ENCODE results near the gene DEDD2.
A peak's percentile ranks its signal among the peaks of the same experiment; 100 is the strongest.

DEDD2 gene

DNA sequence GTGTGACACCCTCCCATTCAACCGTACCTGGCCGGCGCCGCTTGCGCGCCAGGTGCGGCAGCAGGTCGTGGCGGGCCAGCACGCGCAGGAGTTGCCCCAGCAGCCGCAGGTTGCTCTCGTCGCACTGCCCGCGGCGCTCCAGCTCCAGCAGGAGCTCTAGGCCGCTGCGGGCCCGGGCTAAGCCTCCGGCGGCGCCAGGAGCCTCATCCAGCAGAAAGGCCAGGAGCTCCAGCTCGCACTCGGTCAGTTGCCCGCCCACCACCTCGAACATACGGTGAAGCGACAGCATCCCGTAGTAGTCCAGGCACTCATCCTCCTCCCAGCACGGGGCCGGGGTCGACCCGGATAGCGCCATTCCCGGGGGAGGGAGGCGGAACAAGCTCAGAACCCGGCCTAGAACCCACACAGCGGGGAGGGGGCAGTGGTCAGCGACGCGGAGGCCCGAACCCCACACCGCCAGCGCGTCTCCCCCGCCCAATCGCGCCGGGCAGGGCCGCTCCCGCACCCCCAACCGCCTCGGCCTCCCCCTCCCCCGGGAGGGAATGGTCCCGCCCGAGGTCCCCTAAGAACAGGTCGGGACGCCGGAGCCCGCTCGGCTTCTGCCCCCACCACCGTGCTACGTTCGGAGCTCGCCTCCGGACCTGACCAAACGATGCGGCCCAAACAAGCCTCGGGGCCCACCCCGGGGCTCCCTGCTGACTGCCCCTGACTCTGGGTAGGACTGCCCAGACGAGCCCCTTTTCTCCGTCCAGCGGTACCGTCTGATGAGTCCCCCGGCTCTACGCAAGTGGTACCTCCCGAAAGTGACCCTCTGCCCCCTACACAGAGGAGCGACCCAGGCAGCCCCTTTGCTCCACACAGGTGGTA, 591 bp downstream of the DEDD2 start:
- H3K4me3 ChIP-seq: peak overlapping the region; percentile 93
- TF ChIP-seq Cebpa-rat (IDR thresholded peaks at IDR 0.05): no peak
- peak overlapping the region; percentile 95 for H3K4me2 ChIP-seq
- H3K9me3 ChIP-seq: no peaks in the 10 kb centered on the region
- no peaks in the 10 kb centered on the region for H3K27me3 ChIP-seq
- H3K4me1 ChIP-seq: peaks cover 65% of the 10 kb centered on the region
- H3K36me3 ChIP-seq: peaks cover 37% of the 10 kb centered on the region
- H3K27ac ChIP-seq: peak overlapping the region; percentile 85
- H3K9ac ChIP-seq: peak overlapping the region; percentile 89
- H4K20me1 ChIP-seq: peaks cover 68% of the 10 kb centered on the region

DNA sequence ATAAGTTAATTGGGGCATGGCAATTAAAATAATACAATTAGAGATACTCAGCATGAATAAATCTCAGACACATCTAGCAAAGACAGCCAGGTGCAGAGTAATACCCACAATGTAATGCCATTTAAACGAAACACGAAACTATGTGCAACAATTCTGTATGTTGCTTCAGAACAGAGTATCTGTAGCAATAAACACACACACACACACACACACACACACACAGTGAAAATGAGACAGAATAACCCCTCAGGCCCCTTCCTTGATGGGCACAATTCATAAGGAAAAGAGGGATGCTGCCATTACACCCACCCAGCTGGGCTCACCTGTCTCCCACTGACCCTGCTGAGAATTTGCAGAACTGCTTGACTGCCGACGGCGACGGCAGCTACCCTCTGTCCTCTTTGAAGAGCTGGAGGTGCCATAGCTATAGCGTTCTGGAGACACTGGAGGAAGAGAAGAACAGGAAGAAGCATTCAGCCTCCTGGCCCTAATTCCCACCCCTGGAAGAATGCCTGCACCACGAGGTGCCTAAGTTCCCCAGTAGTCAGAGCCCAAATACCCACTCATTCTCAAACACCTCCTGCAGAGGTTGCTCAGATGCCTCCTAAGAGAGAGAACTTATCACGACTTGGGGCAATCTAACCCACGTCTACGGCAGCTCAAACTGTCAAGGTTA, 2.5 kb downstream of the DEDD2 start:
- TF ChIP-seq Cebpa-rat (IDR thresholded peaks at IDR 0.05): no peak
- Histone ChIP-seq H3K27ac (no peak overlapping the region), H3K4me3 (no peak overlapping the region), H4K20me1 (peaks cover 70% of the 10 kb centered on the region), H3K4me2 (peak overlapping the region; percentile 95), H3K27me3 (no peaks in the 10 kb centered on the region), H3K36me3 (peaks cover 53% of the 10 kb centered on the region), H3K9ac (peak overlapping the region; percentile 89; the same call in 1 of the 2 replicates), H3K9me3 (no peaks in the 10 kb centered on the region), H3K4me1 (peaks cover 52% of the 10 kb centered on the region)

DNA sequence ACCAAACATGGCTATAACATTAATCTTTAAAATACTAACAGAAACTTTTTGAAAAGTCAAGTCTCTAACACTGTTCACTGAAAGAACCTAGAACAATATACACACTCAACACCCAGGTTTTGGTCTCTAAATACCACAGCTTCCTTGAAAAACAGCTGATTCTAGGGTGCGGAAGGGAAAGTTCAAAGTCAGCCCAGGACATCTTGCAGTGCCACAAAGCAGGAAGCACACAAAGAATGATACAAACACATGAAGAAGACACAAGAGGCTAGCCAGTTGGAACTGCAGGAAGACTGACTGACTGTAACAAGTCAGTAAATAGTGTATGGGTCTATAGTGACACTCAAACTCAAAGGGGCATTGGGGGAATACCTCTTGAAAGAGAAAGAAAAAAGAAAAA, 4.6 kb downstream of the DEDD2 start:
- Histone ChIP-seq H3K4me3 (no peak overlapping the region), H3K9ac (peak overlapping the region; percentile 3; the same call in 1 of the 2 replicates), H3K4me1 (peaks cover 42% of the 10 kb centered on the region), H3K9me3 (no peaks in the 10 kb centered on the region), H3K36me3 (peaks cover 73% of the 10 kb centered on the region), H4K20me1 (peaks cover 89% of the 10 kb centered on the region), H3K4me2 (0 out of 2 replicates have a peak overlapping the region, but pooled peaks have one; percentile 6), H3K27ac (no peak overlapping the region), H3K27me3 (no peaks in the 10 kb centered on the region)
- TF ChIP-seq Cebpa-rat (IDR thresholded peaks at IDR 0.05): no peak

DNA sequence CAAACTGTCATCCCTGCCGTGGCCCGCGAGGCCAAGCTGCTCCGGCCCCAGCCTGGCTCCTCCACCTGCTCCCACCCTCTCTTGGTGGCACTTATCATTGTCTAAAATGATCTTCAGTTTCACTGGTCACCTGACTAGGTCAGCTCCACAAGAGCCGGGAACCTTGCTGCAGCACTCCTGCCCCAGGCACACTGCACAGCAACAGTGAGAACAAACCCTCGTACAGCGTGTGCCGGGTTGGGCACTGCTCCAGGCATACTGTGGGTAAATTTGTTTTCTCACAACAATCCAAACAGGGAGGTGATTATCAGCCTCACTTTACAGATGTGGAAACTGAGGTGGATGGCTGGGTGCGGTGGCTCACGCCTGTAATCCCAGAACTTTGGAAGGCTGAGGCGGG, 8.9 kb downstream of the DEDD2 start:
- Histone ChIP-seq H3K36me3 (peaks cover 95% of the 10 kb centered on the region), H3K9ac (no peak overlapping the region)
- TF ChIP-seq Cebpa-rat (IDR thresholded peaks at IDR 0.05): no peak

DNA sequence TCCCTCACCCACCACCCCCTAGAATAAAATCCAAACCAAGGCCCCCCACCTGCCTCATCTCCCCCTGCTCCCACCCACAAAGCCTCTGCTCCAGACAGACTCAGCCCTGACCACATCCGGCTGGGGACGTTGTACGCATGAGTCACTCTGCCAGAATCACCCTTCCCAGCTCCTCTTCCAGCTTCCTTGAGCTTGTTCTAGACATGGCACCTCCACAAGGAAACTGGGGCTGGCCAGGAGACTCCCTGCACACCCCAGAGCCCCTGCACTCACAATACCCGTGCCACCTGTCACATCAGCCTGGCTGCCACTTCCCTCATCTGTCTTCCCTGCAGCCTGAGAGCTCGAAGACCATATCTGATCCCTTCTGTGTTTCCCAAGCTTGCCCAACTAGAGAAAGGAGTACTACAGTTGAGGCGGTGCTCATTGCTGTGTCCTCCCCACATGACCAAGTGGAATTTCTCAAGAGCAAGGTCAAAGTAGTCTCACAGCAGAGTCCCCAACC, 9.7 kb downstream of the DEDD2 start:
- Histone ChIP-seq H4K20me1 (peaks cover 92% of the 10 kb centered on the region), H3K4me3 (no peak overlapping the region), H3K27me3 (no peaks in the 10 kb centered on the region), H3K27ac (no peak overlapping the region), H3K4me2 (peak overlapping the region; percentile 61), H3K9ac (no peak overlapping the region), H3K36me3 (peaks cover 95% of the 10 kb centered on the region), H3K4me1 (peaks cover 34% of the 10 kb centered on the region), H3K9me3 (no peaks in the 10 kb centered on the region)
- TF ChIP-seq Cebpa-rat (IDR thresholded peaks at IDR 0.05): no peak

More for the DNA sequence above, 8.9 kb downstream of the DEDD2 start:
- H3K4me1 ChIP-seq: peaks cover 40% of the 10 kb centered on the region
- H3K27ac ChIP-seq: no peak overlapping the region
- no peak overlapping the region for H3K4me2 ChIP-seq
- no peak overlapping the region for H3K4me3 ChIP-seq
- no peaks in the 10 kb centered on the region for H3K9me3 ChIP-seq
- H3K27me3 ChIP-seq: no peaks in the 10 kb centered on the region
- H4K20me1 ChIP-seq: peaks cover 92% of the 10 kb centered on the region

DNA sequence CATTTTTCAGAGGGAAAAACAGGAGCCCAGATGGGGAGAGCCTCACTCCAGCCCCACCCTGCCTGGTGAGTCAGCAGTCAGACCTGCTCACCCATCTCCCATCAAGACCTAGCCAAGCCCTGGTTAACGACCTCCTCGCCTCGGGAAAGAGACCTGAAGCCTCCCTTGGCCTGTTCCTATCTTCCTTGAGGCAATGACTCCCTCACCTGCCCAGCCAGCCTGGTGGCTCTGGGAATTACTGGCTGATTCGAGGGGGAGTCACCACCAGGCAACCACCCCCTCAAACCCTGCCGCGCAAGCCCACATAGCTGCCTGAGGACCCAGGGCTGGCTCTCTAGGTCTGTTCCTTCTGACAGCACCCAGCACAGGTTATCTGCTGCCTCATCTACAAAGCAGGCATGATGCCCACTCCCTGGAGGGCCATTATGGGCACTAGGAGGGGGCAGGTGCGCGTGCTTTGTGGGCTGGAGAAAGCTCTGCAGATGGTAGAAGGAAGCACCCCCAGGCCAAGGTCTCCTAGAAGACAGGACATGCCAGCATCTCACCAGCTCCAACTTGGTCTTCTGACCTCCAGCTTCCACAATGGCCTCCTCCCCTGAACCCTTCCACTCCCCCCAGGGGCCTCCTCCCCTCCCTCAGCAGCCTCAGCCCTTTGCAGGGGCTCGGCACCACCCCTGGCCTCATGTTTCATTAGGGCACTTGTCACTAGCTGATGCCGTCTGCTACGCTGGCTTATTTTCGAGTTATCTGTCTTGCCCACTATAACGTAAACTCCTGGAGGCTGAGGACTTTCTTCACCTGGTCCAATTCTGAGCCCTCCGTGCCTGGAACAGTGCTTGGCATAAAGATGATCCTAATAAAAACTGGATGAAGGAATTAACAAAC, 10.4 kb downstream of the DEDD2 start:
- peak overlapping the region; percentile 61 for H3K4me2 ChIP-seq
- H4K20me1 ChIP-seq: peaks cover 92% of the 10 kb centered on the region
- H3K4me3 ChIP-seq: no peak overlapping the region
- H3K27me3 ChIP-seq: no peaks in the 10 kb centered on the region
- H3K9ac ChIP-seq: no peak overlapping the region
- H3K4me1 ChIP-seq: peaks cover 36% of the 10 kb centered on the region
- H3K27ac ChIP-seq: no peak overlapping the region; the same call in 1 of the 2 replicates
- H3K36me3 ChIP-seq: peaks cover 95% of the 10 kb centered on the region
- H3K9me3 ChIP-seq: no peaks in the 10 kb centered on the region
- no peak for TF ChIP-seq Cebpa-rat (IDR thresholded peaks at IDR 0.05)

DNA sequence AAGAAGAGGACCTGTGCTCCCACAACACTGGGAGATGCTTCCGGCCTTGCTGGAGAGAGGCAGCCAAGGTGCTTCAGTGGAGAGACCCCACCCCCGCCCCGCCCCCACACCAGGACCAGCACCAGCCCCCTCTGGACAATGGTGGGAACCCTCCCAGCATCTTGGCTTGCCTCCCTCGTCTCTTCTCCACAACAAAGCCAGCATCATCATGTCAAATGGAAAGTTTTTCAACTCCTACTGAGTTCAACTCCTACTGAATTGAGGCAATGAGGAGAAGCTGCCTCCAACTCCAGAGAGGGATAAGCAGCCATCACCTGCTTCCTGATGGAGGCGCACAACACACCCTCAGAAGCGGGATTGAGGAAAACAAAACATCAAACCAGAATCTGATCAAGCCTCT, 12.8 kb downstream of the DEDD2 start:
- H3K36me3 ChIP-seq: peaks cover 93% of the 10 kb centered on the region
- H3K4me1 ChIP-seq: peaks cover 61% of the 10 kb centered on the region
- no peaks in the 10 kb centered on the region for H3K27me3 ChIP-seq
- H3K27ac ChIP-seq: no peak overlapping the region
- H4K20me1 ChIP-seq: peaks cover 96% of the 10 kb centered on the region
- H3K9ac ChIP-seq: no peak overlapping the region
- H3K4me3 ChIP-seq: no peak overlapping the region
- H3K9me3 ChIP-seq: no peaks in the 10 kb centered on the region
- no peak for TF ChIP-seq Cebpa-rat (IDR thresholded peaks at IDR 0.05)
- no peak overlapping the region for H3K4me2 ChIP-seq

DNA sequence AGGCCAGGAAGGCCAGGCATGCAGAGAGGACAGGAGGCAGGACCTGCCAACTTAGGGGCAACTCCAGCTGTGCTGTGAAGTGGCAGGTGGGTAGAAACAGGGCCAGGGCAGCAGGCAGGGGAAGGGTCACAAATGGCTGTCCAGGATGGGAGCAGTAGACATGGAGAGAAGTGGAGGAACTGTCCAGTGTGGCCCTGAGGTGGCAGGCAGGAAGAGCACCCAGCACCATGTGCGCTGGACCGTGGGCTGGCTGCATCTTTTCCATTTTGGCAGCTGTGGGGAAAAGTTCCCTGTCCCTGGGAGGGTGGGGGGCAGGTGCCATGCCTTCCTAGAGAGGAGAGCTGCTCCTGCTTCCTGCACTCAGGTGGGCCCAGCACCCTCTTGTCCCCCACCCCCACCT, 13.8 kb downstream of the DEDD2 start:
- Histone ChIP-seq H3K4me2 (no peak overlapping the region), H3K9ac (no peak overlapping the region), H3K36me3 (peaks cover 86% of the 10 kb centered on the region), H3K9me3 (no peaks in the 10 kb centered on the region), H3K27ac (no peak overlapping the region), H3K4me1 (peaks cover 71% of the 10 kb centered on the region), H4K20me1 (peaks cover 97% of the 10 kb centered on the region), H3K27me3 (no peaks in the 10 kb centered on the region), H3K4me3 (no peak overlapping the region)
- no peak for TF ChIP-seq Cebpa-rat (IDR thresholded peaks at IDR 0.05)

DNA sequence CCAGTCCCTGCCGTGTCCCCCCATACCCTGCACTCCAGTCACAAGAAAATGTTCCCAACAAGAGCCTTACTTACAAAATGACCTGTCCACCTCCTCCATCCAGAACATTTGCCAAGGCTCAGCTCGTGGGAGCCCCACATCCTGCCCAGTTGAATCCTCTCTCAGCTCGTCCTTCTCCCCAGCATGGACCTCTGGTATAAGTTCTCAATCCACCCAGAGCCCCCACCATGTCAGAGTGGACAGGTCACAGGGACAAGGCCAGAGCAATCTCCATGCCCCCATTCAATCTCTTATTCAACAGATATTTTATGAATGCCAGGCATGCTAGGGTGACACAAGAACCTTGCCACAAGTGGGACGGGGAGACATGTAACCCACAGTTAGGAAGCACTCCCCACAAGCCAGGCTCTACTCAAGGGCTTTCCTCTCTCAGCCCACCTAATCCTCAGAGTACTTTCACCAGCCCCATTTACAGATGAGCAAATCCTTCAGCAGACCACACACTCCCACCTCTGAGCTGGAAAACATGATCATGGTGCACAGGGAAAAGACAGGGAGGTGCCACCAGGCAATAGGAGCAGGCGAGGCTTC, 15.1 kb downstream of the DEDD2 start:
- Histone ChIP-seq H3K27ac (no peak overlapping the region), H3K9ac (no peak overlapping the region), H3K4me2 (peak overlapping the region; percentile 99; the same call in 1 of the 2 replicates), H3K36me3 (peaks cover 81% of the 10 kb centered on the region), H4K20me1 (peaks cover 91% of the 10 kb centered on the region), H3K9me3 (no peaks in the 10 kb centered on the region), H3K27me3 (no peaks in the 10 kb centered on the region), H3K4me1 (peaks cover 71% of the 10 kb centered on the region), H3K4me3 (no peak overlapping the region)
- no peak for TF ChIP-seq Cebpa-rat (IDR thresholded peaks at IDR 0.05)
